Ishikawa (cell line): ENCODE measurements around the gene TTC9.

Source experiments
- CEBPB ChIP-seq: IDR thresholded peaks from 2 replicates; pipeline ENCODE4 v1.6.1; 2012
- EGR1 ChIP-seq: IDR thresholded peaks from 2 replicates; pipeline ENCODE4 v1.6.1; 2012
- EP300 ChIP-seq: IDR thresholded peaks from 2 replicates; pipeline ENCODE4 v1.6.1; 2012; ENCODE audit warnings: borderline replicate concordance
- REST ChIP-seq: IDR thresholded peaks from 2 replicates; pipeline ENCODE4 v1.6.1; 2012; ENCODE audit warnings: low read depth, mild to moderate bottlenecking
- TCF12 ChIP-seq: IDR thresholded peaks from 2 replicates; pipeline ENCODE4 v1.6.1; 2012; ENCODE audit warnings: low read depth
- ZBTB7A ChIP-seq: IDR thresholded peaks from 2 replicates; pipeline ENCODE4 v1.6.1; 2012; ENCODE audit warnings: low read depth
- TF ChIP-seq, protein P1 (sequence below): IDR thresholded peaks from 2 replicates; pipeline ENCODE4 v1.6.1; 2012

DNA sequence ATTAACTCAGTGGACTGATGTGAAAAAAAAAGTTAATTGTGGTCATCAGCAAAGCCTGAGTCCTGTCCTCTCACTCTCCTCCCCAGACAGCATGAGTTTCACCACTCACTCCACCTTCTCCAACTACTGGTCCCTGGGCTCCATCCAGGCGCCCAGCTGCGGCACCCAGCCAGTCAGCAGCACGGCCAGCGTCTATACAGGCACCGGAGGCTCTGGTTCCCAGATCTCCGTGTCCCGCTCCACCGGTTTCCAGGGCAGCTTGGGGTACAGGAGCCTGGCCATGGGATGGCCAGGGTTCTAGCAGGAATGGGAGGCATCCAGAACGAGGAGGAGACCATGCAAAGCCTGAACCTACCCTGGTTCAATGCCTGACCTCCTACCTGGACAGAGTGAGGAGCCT lies 47.3 kb upstream of the TTC9 start:
- TF ChIP-seq, protein P1, sequence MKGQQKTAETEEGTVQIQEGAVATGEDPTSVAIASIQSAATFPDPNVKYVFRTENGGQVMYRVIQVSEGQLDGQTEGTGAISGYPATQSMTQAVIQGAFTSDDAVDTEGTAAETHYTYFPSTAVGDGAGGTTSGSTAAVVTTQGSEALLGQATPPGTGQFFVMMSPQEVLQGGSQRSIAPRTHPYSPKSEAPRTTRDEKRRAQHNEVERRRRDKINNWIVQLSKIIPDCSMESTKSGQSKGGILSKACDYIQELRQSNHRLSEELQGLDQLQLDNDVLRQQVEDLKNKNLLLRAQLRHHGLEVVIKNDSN, result no peak
- TF ChIP-seq EP300, result no peak
- no peak for TF ChIP-seq REST
- TF ChIP-seq TCF12, result no peak
- TF ChIP-seq ZBTB7A, result no peak
- TF ChIP-seq EGR1, result no peak
- TF ChIP-seq CEBPB, result no peak
